Measurements from ENCODE around the gene ARHGEF10L.

The ARHGEF10L gene

GRCh38 chr1:17523321-17524041 lies 16.0 kb upstream of the ARHGEF10L start:
- DNase-seq, result no peak

DNA sequence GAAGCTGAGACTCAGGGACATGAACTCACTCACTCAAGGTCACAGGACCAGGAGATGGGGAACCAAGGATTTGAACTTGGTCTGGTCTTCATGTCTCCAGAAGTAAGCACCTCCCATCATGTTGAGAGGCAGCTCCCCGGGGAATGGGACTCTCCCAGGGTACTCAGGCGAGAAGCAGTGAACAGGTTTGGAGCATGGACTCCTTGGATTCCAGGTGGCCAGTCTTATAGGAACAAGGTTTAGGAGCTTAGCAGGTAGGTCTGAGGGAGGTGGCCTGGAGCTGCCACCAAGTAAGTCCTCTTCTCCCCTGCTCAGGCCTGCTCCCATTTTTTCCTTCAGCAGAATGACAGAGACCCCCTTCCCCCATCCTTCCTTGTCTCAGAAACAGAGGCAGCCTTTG lies 14.9 kb upstream of the ARHGEF10L start:
- DNase-seq, result no peak

DNA sequence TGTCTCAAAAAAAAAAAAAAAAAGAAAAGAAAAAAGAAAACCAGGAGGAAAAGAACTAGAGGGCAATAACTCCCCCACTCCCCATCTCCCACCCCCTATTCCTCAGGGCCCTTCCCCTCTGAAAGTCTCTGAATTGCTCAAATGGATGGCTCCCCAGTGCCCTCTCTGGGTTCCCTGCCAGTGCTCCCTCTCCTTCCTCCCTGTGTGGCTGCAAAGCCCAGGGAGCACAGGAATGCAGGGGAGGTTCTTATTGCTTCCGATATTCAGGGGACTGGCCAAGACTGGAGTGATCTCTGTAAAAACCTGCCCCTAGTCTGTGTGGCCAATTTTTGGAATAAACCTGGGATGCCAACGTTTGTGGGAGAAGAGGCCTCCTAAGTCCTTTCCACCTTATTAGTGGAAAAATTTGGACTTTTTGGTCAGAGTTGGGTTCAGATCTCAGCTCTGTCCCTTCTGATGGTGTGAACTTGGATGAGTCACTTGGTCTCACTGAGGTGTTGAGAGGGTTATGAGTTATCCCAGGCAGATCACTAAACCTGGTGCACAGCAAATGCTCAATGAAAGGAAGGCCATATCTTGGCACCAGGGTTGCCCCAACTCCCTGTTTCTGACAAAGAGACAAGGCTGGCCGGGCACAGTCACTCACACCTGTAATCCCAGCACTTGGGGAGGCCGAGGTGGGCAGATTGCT lies 13.4 kb upstream of the ARHGEF10L start:
- no peak for DNase-seq

- DNase-seq, result no peak
These were observed 12.2 kb upstream of the ARHGEF10L start for GRCh38 chr1:17527036-17527914.

GRCh38 chr1:17529381-17529780 lies 10.1 kb upstream of the ARHGEF10L start:
- no peak for DNase-seq

DNA sequence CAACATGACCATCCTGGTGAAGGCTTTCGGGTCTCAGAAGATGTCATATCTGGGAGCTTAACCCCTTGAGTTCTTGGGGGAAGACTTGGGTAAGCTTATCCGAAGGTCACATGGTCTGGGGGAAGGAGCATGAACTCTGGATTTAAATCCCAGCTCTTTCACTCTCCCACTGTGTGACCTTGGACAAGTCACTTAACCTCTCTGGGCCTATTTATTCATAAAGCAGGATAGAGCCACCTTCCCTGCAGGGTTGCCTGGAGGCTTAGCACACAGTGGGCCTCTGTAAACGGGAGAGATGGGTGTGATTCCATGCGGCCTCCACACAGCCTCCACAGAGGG lies 8.2 kb upstream of the ARHGEF10L start:
- no peak for DNase-seq

GRCh38 chr1:17531682-17532487 lies 7.6 kb upstream of the ARHGEF10L start:
- DNase-seq, result no peak

- no peak for DNase-seq
These were observed 6.3 kb upstream of the ARHGEF10L start for GRCh38 chr1:17533201-17533600.

GRCh38 chr1:17535300-17535936 lies 4.1 kb upstream of the ARHGEF10L start:
- no peak for DNase-seq

DNA sequence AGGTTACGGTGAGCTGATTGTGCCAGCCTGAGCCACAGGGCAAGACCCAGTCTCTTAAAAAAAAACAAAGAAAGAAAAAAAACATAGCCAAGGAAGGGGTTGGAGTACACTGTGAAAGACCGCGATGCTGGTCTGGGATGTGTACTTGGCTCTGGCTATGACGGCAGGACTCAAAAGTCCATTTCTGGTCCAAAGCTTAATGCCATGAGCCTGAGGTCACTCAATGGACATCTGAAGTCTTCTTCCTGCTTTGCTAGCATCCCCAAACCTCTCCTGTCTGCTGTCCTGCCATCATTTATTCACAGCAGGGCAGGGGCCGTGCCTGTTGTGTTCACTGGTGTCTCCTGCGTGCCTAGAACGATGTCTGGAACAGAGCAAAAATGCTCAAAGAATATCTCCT lies 1.5 kb upstream of the ARHGEF10L start:
- no peak for DNase-seq

GRCh38 chr1:17538428-17539117 lies 925 bp upstream of the ARHGEF10L start:
- peak; percentile 22 for DNase-seq

DNA sequence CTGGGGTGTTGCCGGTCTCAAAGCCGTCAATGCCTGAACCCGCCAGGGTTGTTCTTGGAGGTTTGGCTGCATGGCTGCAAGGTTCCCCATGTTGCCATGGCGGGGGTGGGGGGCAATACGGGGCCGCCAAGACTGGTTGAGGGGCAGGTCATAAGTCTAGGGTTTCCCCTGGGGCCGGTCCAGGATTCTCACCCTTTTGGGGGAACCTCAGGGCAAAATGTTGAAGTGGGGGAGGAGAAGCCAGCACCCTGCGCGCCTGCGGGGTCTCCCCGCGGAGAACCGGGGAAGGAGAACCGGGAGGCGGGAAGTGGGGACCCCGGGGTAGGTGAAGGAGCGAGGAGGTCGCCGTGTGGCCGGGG lies 401 bp upstream of the ARHGEF10L start:
- no peak for DNase-seq

DNA sequence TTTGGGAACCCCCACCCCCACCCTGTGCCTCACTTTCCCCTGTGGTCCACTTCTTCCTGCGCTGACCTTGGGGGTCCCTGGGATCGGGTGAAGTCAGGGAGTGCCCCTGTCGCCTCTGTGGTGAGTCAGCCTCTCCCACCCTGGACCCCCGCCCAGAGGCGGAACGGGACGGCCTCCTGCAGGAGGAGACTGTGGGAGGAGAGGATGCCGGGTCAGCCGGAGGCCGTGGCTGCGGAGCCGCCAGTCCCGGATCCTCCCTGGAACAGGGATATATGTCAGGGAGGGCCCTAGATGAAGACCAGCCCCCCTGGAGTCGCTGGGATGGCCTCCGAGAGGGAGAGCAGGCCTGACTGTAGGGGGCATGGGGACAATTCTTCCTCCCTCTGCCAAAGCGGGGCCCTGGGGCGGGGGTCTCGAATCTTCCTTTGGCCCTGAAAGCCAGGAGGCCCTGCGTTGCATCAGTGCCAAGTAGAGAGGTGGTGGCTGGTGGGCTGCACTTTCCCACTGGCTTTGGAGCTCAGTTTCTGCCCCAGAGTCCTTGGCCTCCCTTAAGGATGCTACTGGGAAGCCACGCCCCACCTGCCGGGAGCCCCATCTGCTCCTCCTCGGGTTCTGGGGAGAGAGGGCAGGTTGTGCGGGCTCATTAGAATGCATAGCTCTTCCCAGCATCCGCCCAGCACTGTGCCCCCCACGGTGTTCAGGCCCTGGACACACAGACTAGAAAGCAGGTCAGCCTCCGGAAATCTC lies 930 bp downstream of the ARHGEF10L start:
- no peak for DNase-seq

- DNase-seq, result no peak
These were observed 3.1 kb downstream of the ARHGEF10L start for GRCh38 chr1:17542645-17543044.

- no peak for DNase-seq
These were observed 5.4 kb downstream of the ARHGEF10L start for GRCh38 chr1:17544776-17545350.

DNA sequence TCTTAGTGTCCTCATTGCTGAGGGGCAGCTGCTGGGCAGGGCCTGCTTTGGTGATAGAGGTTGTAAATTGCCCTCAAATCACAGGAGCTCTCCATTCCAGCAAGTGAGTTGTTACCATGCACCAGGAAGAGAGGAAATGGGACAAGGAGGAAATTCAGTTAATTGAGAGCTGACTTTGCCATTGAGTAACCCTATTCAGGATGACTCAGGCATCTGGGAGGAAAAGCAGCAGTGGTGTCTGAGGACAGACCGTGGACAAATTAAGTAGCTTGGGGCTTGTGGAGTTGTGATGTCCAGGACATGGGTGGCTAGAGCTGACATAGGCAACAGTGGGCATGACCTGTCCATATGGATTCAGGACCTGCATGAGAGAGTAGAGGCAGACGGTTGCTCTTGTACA lies 5.9 kb downstream of the ARHGEF10L start:
- no peak for DNase-seq

- no peak for DNase-seq
These were observed 7.6 kb downstream of the ARHGEF10L start for GRCh38 chr1:17546946-17547670.

- no peak for DNase-seq
These were observed 9.9 kb downstream of the ARHGEF10L start for GRCh38 chr1:17549384-17549783.

GRCh38 chr1:17550729-17551584 lies 11.5 kb downstream of the ARHGEF10L start:
- peak; percentile 58 for DNase-seq

Data from NCI-H526 treated with DMSO at 0.1 percent for 48 hours (cell line).